ENCODE results near the gene DLG2.
"Not testable (repeated sequence)": the region's sequence is repeated elsewhere in the genome, so short reads cannot be mapped to it uniquely, and the experiment has no call there.

DLG2 gene

GRCh38 chr11:85187992-85188391, 439.2 kb downstream of the DLG2 start:
- FAIRE-seq: no peak

- no peak for FAIRE-seq
Observed at GRCh38 chr11:85184721-85185120, 442.4 kb downstream of the DLG2 start.

DNA sequence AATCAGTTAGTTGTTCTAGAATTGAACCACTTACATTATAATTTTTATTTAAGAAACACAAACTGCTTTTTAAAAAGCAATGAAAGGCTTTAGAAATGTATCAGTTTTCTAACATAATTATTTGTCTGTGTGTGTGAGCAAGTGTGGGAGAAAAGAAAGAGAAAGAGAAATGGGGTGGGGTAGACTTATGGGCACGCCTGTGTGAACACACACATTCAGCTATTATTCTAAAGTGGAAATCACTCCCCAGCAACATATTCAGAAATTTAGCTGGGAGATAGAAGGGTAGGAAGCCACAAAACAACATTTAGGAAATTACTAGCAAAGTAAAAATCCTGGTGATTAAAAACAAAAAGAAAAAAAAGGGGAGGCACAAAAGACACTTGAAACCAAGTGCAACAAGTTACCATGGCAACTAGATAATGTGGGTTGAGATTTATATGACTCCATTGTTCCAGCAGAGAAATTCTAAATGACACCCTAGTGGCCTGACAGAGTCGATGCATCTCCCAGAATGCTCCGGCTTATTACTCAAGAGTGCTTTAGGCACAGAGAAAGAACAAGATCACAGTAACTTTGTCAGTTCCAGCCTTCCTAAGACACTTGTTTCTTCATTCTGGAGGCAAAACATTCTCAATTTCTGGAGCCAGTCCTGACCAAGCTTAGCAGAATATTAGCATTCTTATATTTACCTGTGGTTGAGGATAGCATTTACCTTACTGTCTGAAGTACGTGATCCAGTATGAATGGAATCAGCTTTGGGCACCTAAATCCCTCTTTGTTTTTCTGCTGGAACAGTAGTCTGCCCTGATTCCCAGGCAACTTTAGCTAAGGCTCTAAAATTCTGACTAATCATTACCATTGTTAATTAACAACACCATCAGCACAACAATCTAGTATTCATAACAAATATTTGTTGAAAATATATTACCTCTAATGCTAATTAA, 444.4 kb downstream of the DLG2 start:
- FAIRE-seq: no peak

- FAIRE-seq: no peak
Observed at GRCh38 chr11:85180528-85180927, 446.6 kb downstream of the DLG2 start.

DNA sequence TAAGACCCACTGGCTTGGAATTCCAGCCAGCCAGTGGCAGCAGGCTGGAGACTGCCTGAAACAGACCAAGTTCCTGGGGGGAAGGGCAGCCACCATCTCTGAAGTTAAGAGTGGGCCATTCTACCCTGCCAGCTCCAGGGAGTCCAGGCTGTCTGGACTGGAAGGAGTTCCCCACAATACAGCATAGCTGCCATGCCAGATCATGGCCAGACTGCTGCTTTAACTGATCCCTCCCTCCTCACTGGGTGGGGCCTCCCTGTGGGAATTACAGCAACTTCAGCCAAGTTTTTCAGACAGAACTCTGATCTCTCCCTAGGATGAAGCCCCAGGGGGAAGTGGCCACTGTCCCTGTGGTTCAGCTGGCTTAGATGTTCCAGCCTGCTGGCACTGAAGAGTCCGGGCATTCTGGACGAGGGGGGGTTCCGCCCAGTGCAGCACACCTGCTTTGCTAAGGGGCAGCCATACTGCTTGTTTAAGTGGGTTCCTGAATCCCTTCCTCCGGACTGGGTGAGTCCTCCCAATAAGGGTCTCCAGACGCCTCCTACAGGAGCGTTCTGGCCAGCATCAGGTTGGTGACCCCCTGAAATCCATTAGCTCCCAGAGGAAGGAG, 455.4 kb downstream of the DLG2 start:
- FAIRE-seq: no peak

DNA sequence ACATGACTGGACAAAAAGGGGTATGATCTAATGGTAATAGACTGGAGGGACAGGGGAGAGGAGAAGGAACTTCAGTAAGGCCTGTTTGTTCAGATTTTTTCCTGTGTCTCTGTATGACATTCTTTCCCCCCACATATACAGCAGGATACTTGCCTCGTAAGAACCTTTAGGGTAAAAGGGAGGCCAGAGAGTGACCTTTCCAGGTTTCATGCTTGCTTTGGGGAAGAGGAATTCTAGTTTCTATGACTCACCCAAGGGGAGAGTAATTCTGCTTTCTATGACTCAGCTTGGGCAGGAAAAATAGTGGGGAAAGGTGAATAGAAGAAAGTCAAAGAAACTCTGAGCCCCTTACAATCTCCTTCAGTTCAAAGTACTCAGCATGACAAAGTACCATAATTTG, 457.0 kb downstream of the DLG2 start:
- FAIRE-seq: no peak

DNA sequence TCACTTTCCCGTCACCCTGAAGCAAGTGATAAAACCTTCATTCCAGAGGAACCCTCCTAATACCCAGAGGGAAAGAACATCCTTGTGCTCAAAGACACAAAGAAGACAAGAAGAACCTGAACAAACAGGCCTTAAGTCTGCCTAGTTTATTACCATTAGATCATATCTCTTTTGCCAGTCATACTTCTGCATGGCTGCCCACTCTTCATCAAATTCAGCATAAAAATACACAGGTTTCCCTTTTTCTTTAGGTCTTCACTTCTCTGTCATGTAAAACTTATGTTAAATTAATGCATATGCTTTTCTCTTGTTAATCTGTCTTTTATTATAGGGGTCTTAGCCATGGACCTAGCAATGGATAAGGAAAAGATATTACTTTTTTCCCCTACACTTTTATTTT, 459.7 kb downstream of the DLG2 start:
- FAIRE-seq: no peak

- no peak for FAIRE-seq
Observed at GRCh38 chr11:85167038-85167437, 460.1 kb downstream of the DLG2 start.

DNA sequence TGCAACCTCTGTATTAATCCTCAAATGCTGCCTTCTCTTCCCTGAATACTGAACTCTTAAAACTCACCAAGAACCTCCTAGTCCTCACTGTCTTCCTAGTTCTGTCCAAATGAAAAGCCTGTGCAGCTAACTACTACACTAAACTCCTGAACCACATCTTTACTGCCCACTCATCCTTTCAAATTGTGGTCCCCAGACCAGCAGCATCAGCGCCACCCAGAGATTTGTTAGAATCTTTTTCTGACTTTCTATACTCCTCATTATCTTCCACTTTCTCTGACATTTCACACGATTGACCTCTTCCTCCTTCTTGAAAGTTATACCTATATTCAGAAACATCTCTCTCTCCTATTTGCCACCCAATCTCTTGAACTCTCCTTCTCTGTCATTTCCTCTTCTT, 461.3 kb downstream of the DLG2 start:
- no peak for FAIRE-seq

DNA sequence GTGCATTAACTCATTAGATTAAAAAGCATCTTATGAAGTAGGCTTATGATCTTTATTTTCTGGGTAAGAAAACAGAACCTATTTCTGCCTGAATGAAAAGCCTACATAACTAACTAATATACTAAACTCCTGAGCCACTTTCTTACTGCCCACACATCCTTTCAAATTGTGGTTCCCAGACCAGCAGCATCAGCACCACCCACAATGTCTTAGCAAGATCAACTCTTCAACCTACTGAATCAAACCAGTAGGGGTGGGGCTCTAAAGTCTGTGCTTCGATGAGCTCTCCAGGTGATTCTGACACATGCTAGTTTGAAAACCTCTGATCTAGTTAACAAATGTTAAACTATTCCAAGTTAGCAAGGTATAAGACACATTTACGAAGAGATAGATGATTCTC, 462.4 kb downstream of the DLG2 start:
- no peak for FAIRE-seq

DNA sequence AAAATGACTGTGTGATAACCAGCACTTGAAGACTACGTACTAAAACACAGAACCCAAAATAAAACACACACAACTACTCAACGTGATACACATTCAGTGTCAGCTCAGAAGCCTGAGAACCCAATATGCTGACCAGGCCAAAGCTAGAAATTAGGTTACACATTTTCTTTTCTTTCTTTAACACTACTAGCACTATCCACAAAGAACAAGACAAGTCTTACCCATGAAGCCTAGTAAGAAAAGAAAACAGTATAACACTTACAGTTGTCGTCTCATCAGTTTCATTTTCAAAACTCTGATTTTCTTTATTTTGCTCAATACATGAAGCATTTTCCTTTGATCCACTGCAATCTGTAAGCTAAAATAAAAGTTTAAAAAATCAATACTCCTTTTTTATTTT, 472.9 kb downstream of the DLG2 start:
- FAIRE-seq: no peak

- no peak for FAIRE-seq
Observed at GRCh38 chr11:85137597-85137996, 489.5 kb downstream of the DLG2 start.

DNA sequence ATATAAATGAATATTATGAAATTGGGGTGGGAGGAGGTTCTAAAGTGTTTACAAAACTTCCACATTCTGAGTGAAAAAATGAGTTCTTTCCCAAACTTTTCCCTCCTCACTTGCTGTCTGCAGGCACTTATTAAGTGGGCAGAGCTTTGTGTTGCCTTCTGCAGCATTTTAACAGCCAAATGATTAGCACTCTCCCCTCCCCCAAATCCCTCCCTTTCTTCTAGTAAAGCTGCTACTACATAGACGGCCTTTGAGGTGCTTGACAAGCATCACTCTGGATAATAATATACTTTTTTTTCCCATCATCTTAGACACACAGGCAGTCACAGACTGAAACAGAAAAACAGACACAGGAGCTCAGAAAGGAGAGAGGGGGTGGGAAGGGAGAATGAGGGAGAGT, 493.5 kb downstream of the DLG2 start:
- FAIRE-seq: no peak

GRCh38 chr11:85132851-85133585, 494.1 kb downstream of the DLG2 start:
- FAIRE-seq: no peak

GRCh38 chr11:85127349-85127748, 499.8 kb downstream of the DLG2 start:
- FAIRE-seq: no peak

GRCh38 chr11:85123752-85124231, 503.4 kb downstream of the DLG2 start:
- no peak for FAIRE-seq

DNA sequence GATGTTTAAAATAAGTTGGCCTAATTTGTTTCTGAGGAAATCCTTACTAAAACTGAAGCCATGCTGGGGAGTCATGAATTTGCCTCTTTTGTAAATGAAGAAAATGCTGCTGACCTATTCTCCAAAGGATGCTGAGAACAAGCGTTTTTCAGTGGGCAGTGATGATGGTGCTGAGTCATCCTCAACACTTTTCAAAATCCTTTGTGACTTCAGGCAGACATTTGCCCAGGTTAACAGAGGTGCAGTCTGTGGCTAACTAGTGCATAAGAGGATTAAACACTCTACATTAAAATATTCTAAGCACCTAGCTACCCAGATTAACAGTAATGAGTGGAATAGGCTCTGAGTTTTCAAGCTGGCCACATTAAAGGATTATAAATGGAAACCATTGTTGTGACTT, 509.0 kb downstream of the DLG2 start:
- FAIRE-seq: no peak

DNA sequence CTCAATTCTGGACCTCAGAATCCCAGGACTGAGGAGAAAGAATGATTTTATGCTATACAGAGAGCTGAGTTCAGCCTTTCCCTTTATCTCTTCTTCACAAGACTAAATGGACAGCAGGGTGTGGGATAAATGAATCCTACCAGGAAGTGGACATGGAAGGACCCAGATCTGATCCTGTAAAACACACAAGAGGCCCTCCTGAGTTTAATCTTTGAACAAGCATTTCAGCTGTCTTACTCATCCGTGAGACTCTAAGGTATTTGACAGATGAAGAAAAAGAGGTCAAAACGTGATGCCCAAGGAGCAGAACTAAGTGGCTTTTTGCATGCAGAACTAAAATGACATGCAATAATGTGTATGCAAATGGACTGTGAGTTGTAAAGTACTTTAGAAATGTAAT, 511.3 kb downstream of the DLG2 start:
- no peak for FAIRE-seq

DNA sequence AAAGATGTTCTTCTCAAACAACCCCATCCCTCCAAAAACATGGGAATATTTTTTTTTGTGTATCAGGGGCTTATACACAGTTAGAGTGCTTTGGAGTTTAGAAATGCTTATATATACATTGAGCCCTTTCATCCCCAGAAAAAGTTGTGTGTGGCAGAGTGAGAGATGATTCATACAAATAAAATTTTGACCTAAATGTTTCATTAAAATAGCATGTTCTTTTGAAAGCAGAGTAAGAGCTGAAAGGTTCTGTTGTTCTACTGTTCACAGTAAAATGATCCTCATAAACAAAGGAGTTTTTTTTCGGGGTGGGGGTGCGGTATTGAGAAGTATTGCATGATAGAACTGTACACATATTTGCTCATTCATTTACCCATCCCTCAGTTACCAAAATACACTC, 512.4 kb downstream of the DLG2 start:
- no peak for FAIRE-seq

GRCh38 chr11:85110246-85110645, 516.9 kb downstream of the DLG2 start:
- not testable (repeated sequence) for FAIRE-seq

- FAIRE-seq: no peak
Observed at GRCh38 chr11:85109141-85109540, 518.0 kb downstream of the DLG2 start.

DNA sequence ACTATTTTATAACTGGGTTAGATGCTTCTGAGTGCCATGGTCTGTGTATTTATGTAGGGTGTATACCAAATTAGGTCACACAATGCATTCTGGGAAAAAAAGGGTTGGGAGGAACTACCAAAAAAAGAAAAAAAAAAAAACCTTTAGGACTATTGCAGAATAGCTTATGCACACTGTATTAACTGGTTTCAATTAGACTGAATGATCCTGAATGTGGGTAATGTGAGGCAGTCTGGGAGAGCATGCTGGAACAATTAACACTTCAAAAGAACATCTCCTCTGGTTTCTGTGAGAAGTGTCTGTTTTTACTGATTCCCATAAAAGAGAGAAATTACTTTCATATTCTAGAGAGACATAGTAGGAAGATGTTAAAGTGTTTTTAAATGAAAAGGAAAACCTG, 521.3 kb downstream of the DLG2 start:
- no peak for FAIRE-seq

- FAIRE-seq: no peak
Observed at GRCh38 chr11:85099522-85099921, 527.6 kb downstream of the DLG2 start.

DNA sequence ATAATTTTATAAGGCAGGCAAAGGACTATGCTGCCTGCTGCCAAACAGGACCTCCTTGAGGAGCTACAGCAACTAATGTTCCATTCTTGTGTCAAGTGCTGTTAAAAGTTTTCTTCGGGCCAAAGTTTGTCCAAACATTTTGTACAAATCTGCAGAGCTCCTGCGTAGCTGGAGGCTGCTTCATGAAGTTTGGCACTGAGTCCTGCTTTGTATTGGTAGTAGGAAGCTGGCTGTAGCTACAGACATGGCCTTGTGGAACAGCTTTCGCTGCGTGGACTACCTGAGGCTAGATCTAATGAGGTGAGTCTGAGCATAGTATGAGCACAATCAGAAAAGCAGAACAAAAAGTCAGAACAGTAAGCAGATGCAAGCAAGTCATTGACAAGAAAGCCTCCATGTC, 528.1 kb downstream of the DLG2 start:
- FAIRE-seq: no peak
